ENCODE data around the gene SOCS4. TPM values are rescaled to one million over a fixed set of nuclear protein-coding genes. Genes with fewer than 3 reads are reported as not detected.

The SOCS4 gene
- total and polyA plus RNA-seq, 2 of the 13 experiments (the other 11 are each of a cell fraction or from before 2014, with no cell fraction given), result 4.0 to 10.0 TPM

DNA sequence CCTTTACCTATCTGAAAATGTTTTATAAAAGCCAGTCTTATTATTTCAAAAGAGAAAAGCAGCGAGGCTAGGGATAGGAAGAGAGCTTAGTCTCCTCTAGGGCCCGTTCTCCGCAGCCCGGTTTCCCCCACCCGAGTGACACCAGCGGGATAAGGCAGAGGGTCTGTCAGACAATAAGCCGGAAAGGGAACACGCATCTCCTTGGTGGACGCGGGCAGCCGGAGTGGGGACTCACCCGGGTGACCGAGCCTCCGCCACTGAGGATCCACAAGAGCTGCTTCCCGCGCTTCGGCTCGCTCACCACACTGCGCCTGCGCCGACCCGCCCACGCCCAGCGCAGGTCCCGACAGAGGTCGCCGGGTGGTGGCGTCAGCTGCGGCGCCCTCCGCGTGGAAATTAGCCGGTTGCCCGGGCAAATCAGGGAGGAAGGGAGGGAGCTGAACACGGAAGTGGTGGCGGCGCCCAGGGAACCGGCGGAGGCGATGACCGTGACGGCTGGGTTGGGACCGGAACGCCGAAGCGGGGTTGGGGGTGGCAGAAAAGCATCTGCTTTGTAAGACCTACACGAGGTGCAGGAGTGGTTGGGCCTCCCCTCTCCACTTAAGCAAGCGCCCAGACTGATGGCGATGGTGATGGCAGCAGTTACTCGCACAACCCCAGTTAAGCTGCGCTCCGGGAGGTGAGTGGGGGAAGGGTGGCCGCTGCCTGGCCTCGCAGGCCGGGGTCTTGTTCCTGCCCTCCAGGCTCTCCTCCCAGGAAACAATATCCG lies at the start of gene SOCS4, which contains the start of gene WDHD1 (continued):
- TF ChIP-seq U2AF2 (IDR thresholded peaks at IDR 0.05; ENCODE audit: low read depth, low read length) (no peak), HNRNPLL (IDR thresholded peaks at IDR 0.05; ENCODE audit: low read depth, low read length, poor library complexity, severe bottlenecking) (peak; percentile 87), ZSCAN9 (CRISPR knock-in tag; IDR thresholded peaks at IDR 0.05; ENCODE audit: borderline replicate concordance) (peak; percentile 74; the same call in 1 of the 2 replicates), PBX2 (CRISPR knock-in tag; IDR thresholded peaks at IDR 0.05) (no peak), ZMYM4 (CRISPR knock-in tag; IDR thresholded peaks at IDR 0.05) (peak; percentile 98), RARA (CRISPR knock-in tag; IDR thresholded peaks at IDR 0.05) (peak; percentile 46; the same call in 1 of the 2 replicates), ZSCAN30 (CRISPR knock-in tag; IDR thresholded peaks at IDR 0.05) (no peak), IRX3 (CRISPR knock-in tag; IDR thresholded peaks at IDR 0.05; ENCODE audit: borderline replicate concordance, low read depth) (peak; percentile 92; the same call in 1 of the 2 replicates), ATF7 (IDR thresholded peaks at IDR 0.05) (no peak), ATF7 (CRISPR knock-in tag; IDR thresholded peaks at IDR 0.05) (peak; percentile 74; the same call in 1 of the 2 replicates), SNAI1 (CRISPR knock-in tag; IDR thresholded peaks at IDR 0.05; ENCODE audit: borderline replicate concordance) (no peak), TBP (CRISPR knock-in tag; IDR thresholded peaks at IDR 0.05) (no peak), ATRX (CRISPR knock-in tag; IDR thresholded peaks at IDR 0.05; ENCODE audit: borderline replicate concordance) (no peak), HNF4G (IDR thresholded peaks at IDR 0.05; ENCODE audit: borderline replicate concordance, low read depth, low read length) (no peak), HNF4G (CRISPR knock-in tag; IDR thresholded peaks at IDR 0.05; ENCODE audit: borderline replicate concordance, low read depth) (0 out of 2 replicates have a peak, but pooled peaks have one; percentile 43), NFKB2 (CRISPR knock-in tag; IDR thresholded peaks at IDR 0.05; ENCODE audit: borderline replicate concordance) (peak; percentile 56; the same call in 1 of the 2 replicates), TEF (CRISPR knock-in tag; IDR thresholded peaks at IDR 0.05) (no peak), MYNN (CRISPR knock-in tag; IDR thresholded peaks at IDR 0.05; ENCODE audit: low read depth) (no peak), MXI1 (IDR thresholded peaks at IDR 0.05; ENCODE audit: borderline replicate concordance, low read depth, low read length) (peak; percentile 97), ZNF740 (CRISPR knock-in tag; IDR thresholded peaks at IDR 0.05) (no peak), HMGXB3 (CRISPR knock-in tag; IDR thresholded peaks at IDR 0.05; ENCODE audit: borderline replicate concordance) (peak; percentile 72; the same call in 1 of the 2 replicates)
- TF ChIP-seq, protein P1, sequence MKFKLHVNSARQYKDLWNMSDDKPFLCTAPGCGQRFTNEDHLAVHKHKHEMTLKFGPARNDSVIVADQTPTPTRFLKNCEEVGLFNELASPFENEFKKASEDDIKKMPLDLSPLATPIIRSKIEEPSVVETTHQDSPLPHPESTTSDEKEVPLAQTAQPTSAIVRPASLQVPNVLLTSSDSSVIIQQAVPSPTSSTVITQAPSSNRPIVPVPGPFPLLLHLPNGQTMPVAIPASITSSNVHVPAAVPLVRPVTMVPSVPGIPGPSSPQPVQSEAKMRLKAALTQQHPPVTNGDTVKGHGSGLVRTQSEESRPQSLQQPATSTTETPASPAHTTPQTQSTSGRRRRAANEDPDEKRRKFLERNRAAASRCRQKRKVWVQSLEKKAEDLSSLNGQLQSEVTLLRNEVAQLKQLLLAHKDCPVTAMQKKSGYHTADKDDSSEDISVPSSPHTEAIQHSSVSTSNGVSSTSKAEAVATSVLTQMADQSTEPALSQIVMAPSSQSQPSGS (CRISPR knock-in tag; IDR thresholded peaks at IDR 0.05), result peak; percentile 68
